MM.1S (cell line): Measurements from ENCODE around the gene SLC16A9.

Source experiments
- EZH2phosphoT487 ChIP-seq: fragments of 300-600 bp; sonication (generic); IDR thresholded peaks from 2 replicates; pipeline ENCODE4 v1.6.1; 2018; ENCODE audit warnings: antibody characterized with exemption, low read length
- TF ChIP-seq, protein P1 (sequence below): fragments of 300-600 bp; sonication (generic); IDR thresholded peaks from 2 replicates; pipeline ENCODE4 v1.5.1; 2016; ENCODE audit warnings: antibody characterized with exemption, low read length, mixed read lengths

- TF ChIP-seq, protein P1, sequence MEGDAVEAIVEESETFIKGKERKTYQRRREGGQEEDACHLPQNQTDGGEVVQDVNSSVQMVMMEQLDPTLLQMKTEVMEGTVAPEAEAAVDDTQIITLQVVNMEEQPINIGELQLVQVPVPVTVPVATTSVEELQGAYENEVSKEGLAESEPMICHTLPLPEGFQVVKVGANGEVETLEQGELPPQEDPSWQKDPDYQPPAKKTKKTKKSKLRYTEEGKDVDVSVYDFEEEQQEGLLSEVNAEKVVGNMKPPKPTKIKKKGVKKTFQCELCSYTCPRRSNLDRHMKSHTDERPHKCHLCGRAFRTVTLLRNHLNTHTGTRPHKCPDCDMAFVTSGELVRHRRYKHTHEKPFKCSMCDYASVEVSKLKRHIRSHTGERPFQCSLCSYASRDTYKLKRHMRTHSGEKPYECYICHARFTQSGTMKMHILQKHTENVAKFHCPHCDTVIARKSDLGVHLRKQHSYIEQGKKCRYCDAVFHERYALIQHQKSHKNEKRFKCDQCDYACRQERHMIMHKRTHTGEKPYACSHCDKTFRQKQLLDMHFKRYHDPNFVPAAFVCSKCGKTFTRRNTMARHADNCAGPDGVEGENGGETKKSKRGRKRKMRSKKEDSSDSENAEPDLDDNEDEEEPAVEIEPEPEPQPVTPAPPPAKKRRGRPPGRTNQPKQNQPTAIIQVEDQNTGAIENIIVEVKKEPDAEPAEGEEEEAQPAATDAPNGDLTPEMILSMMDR: no peak
- TF ChIP-seq EZH2phosphoT487: no peak
Measured at GRCh38 chr10:59741048-59741447, 31.4 kb upstream of the SLC16A9 start.
